Jurkat, Clone E6-1 (cell line): Measurements from ENCODE around the gene DERL3. TPM values are rescaled to one million over a fixed set of nuclear protein-coding genes. Genes with fewer than 3 reads are reported as not detected.
"Not testable (repeated sequence)": the region's sequence is repeated elsewhere in the genome, so short reads cannot be mapped to it uniquely, and the experiment has no call there.

Experiments used
- DNase-seq: peaks from one replicate; pipeline ENCODE4 v3.0.0-alpha.2; 2011; ENCODE audit warnings: low read depth, low spot score
- H3K4me3 ChIP-seq: 2 replicates; pipeline ENCODE4 v1.5.1; 2011; ENCODE audit warnings: mild to moderate bottlenecking, low read length, control low read depth, moderate library complexity
- polyA plus RNA-seq: library from polyadenylated mRNA; unstranded; fragments of >200 nt; gene quantifications from one replicate; pipeline ENCODE4 v1.2.1, GENCODE V29; 2012; ENCODE audit warnings: missing spikeins; ENCODE audit not compliant: insufficient read length, insufficient read depth

Gene DERL3
- polyA plus RNA-seq, result not detected

GRCh38 chr22:23838681-23839468, at the start of gene DERL3:
Gene DERL3 (minus strand): TSS chr22:23839006. CDS start chr22:23838987, 19 bp downstream.
- DNase-seq, result peak; percentile 90
- H3K4me3 ChIP-seq, result peak within 1 kb of the TSS; percentile 24

- DNase-seq, result no peak
- no peak overlapping the region for H3K4me3 ChIP-seq
Measured at GRCh38 chr22:23884140-23884539, 45.3 kb upstream of the DERL3 start.

DNA sequence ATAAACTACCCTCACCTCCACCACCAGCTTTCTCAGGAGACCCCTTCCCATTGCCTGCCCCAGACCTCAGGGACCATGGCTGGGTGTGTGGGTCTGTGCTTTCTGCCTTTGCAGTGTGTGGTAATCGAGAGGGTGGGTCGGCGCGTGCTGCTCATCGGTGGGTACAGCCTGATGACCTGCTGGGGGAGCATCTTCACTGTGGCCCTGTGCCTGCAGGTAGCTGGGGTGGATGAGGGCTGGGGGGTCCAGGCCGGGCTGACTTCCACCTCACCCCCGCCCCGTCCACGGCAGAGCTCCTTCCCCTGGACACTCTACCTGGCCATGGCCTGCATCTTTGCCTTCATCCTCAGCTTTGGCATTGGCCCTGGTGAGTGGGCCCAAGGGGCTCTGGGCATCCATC, 44.9 kb upstream of the DERL3 start:
- H3K4me3 ChIP-seq, result no peak overlapping the region
- DNase-seq, result no peak

DNA sequence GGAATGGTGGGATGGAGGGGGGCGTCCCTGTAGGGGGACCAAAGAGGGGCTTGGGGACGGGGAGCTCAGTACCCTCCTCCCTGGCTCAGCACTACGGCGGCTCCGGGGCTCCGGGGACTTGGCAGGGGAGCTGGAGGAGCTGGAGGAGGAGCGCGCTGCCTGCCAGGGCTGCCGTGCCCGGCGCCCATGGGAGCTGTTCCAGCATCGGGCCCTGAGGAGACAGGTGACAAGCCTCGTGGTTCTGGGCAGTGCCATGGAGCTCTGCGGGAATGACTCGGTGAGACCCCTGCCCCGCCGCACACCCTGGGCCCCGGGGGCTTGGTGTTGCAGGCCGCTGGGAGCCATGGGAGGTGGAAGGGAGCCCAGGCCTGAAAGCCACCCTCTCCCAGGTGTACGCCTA, 43.6 kb upstream of the DERL3 start:
- H3K4me3 ChIP-seq, result no peak overlapping the region
- DNase-seq, result no peak

- DNase-seq, result no peak
- no peak overlapping the region for H3K4me3 ChIP-seq
Measured at GRCh38 chr22:23878219-23878618, 39.4 kb upstream of the DERL3 start.

DNA sequence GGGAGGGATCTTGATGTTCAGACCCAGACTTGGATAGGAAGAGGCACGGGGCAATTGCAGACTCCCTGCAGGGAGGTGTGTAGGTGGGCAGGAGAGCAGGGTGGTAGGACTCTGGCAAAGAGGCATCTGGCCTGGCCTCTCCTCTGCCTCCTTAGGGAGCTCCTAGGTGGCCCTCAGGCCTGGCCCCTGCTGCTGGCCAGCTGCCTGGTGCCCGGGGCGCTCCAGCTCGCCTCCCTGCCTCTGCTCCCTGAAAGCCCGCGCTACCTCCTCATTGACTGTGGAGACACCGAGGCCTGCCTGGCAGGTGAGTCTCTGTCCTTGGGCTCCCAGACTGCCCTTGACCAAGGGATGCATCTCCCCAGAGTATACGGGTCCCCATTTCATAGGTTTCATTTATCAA, 38.8 kb upstream of the DERL3 start:
- no peak overlapping the region for H3K4me3 ChIP-seq

GRCh38 chr22:23875801-23876200, 37.0 kb upstream of the DERL3 start:
- DNase-seq, result no peak
- no peak overlapping the region for H3K4me3 ChIP-seq

More for the DNA sequence above, 38.8 kb upstream of the DERL3 start:
- DNase-seq, result no peak

GRCh38 chr22:23874871-23875270, 36.1 kb upstream of the DERL3 start:
- H3K4me3 ChIP-seq, result no peak overlapping the region
- no peak for DNase-seq

DNA sequence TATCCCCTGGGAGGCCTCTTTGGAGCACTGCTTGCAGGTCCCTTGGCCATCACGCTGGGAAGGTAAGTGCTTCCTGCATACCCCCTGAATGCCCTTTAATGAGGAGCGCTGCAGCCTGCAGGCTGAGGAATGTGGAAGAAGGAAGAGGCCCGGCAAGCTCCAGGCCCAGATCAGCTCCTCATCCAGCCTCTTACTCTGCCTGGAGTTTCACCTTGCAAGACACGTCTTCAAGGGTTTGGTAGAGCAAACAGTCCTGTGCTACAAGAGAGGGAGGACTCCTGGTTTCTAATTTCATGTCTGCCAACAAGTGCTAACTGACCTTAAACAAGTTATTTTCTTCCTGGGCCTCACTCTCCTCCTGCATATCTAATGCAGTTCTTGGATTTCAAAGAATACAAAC, 29.8 kb upstream of the DERL3 start:
- DNase-seq, result no peak
- H3K4me3 ChIP-seq, result no peak overlapping the region

GRCh38 chr22:23864499-23865154, 25.8 kb upstream of the DERL3 start:
- not testable (repeated sequence) for DNase-seq, H3K4me3 ChIP-seq

GRCh38 chr22:23862103-23862502, 23.3 kb upstream of the DERL3 start:
- peak; percentile 39 for DNase-seq

GRCh38 chr22:23860187-23860586, 21.4 kb upstream of the DERL3 start:
- H3K4me3 ChIP-seq, DNase-seq: not testable (repeated sequence)

More at GRCh38 chr22:23862103-23862502, 23.3 kb upstream of the DERL3 start:
- H3K4me3 ChIP-seq, result no peak overlapping the region

DNA sequence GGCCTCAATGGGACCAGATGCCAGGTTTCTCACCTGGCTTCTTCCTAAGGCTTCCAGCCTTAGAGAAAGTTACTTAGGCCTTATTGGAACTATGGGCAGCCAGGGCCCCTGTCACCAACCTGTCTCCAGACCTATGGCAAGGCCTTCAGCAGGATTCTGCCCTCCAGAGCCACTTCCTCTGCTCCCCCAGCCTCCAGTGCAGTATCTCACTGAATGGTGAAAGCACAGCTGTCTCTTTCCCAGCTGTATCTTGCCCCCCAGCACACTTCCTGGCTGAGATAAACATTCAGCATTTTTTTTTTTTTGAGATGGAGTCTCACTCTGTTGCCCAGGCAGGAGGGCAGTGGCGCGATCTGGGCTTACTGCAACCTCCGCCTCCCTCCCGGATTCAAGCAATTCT, 20.4 kb upstream of the DERL3 start:
- no peak overlapping the region for H3K4me3 ChIP-seq
- DNase-seq, result no peak

- DNase-seq, result no peak
- peak overlapping the region; percentile 95 for H3K4me3 ChIP-seq
Measured at GRCh38 chr22:23858484-23858815, 19.6 kb upstream of the DERL3 start.

- peak; percentile 96 for DNase-seq
Measured at GRCh38 chr22:23857606-23858483, 19.0 kb upstream of the DERL3 start, which contains the start of gene SLC2A11. Gene SLC2A11 (plus strand): TSS chr22:23857875. CDS start chr22:23858000, 125 bp downstream.

GRCh38 chr22:23856721-23857605, 18.2 kb upstream of the DERL3 start:
- peak overlapping the region; percentile 95 for H3K4me3 ChIP-seq
- no peak for DNase-seq

More at GRCh38 chr22:23857606-23858483, 19.0 kb upstream of the DERL3 start, which contains the start of gene SLC2A11:
- H3K4me3 ChIP-seq, result peak within 1 kb of the TSS; percentile 95

GRCh38 chr22:23850136-23850611, 11.4 kb upstream of the DERL3 start:
- DNase-seq, result no peak
- no peak overlapping the region for H3K4me3 ChIP-seq
